AG04450 (cell line): ENCODE measurements around the gene TMTC4. TPM values are rescaled to one million over a fixed set of nuclear protein-coding genes. Genes with fewer than 3 reads are reported as not detected.

Experiments
- CTCF ChIA-PET: fragments of 300-600, 350-600 bp; formaldehyde crosslinking; extraction: SDS; loops from one replicate; lab custom pipeline; 2022; ENCODE audit warnings: antibody characterized with exemption, inconsistent platforms; lab: Charles Lee
- POLR2A ChIA-PET: fragments of 350-600 bp; formaldehyde crosslinking; extraction: SDS; loops from one replicate; lab custom pipeline; 2021; ENCODE audit warnings: antibody characterized with exemption, inconsistent platforms; lab: Yijun Ruan, JAX
- DNase-seq: peaks from one replicate; pipeline ENCODE4 v3.0.0-alpha.2; 2011; ENCODE audit warnings: low read depth, low spot score
- H3K27ac ChIP-seq: one replicate; pipeline ENCODE4 v1.5.1; 2012; ENCODE audit warnings: low read depth, low read length, control low read depth
- H3K27me3 ChIP-seq: one replicate; pipeline ENCODE4 v1.6.0; 2012; ENCODE audit warnings: low read length; ENCODE audit not compliant: control insufficient read depth, insufficient read depth
- H3K4me3 ChIP-seq: 2 replicates; pipeline ENCODE4 v1.5.1; 2011; ENCODE audit warnings: mild to moderate bottlenecking, low read depth, low read length, control low read depth
- H3K9me3 ChIP-seq: 2 replicates; pipeline ENCODE4 v1.5.1; 2012; ENCODE audit warnings: low read length; ENCODE audit not compliant: control insufficient read depth, insufficient read depth
- polyA plus RNA-seq: library from polyadenylated mRNA; depleted of rRNA; stranded (reverse); fragments of >200 nt; gene quantifications from 2 replicates; pipeline ENCODE4 v1.2.3, GENCODE V29; 2011
- TF ChIP-seq, protein P1 (sequence below): IDR thresholded peaks from 2 replicates; pipeline ENCODE4 v1.5.1; 2011; ENCODE audit warnings: low read depth, low read length, control low read depth, inconsistent platforms

TMTC4 gene
- polyA plus RNA-seq, 1 experiment = 22.2 TPM

DNA sequence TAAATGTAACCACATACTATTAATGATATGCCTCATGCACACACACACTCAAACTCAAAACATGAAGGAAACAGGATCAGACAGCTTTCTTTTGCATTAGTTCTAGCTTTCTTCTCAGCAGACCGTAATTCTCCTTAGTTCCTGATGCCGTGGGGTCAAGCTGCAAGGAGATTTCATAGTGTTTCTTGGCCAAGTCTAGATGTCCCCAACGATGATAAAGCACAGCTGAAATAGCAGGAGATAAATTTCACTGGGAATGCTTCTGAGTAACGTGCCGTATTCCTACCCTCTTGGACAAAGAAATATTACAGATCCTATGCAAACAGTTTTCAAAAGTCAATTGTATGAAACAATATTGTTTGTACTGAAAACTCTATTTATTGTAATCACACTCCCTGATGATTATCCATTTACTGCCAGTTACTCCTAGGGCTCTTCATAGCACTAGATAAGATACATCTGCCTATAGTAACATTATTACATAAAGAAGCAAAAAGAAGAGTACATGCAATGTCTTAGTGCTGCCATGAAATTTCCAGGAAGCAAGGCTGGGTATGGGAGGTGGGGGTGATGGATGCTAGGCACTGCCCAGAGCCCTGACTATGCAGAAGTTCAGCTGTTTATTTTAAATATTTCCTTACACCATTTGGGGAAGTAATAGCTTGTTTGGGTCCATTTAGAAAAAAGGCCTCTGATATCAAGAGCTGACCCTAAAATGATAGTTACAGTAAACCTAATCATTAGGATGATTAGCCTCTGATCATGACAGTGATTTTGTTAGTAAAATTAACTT lies 69.5 kb downstream of the TMTC4 start:
- Histone ChIP-seq H3K9me3 (no peaks in the 10 kb centered on the region), H3K27ac (no peak overlapping the region), H3K27me3 (no peaks in the 10 kb centered on the region), H3K4me3 (no peak overlapping the region)
- CTCF ChIA-PET = interaction anchor here (1.2 to 1.4 kb wide), 2 partner anchors 70 to 523 kb away, joined by 3 to 4 read pairs; partner anchors contain the start of gene TMTC4
- DNase-seq = no peak
- POLR2A ChIA-PET = no interaction called here
- TF ChIP-seq, protein P1, sequence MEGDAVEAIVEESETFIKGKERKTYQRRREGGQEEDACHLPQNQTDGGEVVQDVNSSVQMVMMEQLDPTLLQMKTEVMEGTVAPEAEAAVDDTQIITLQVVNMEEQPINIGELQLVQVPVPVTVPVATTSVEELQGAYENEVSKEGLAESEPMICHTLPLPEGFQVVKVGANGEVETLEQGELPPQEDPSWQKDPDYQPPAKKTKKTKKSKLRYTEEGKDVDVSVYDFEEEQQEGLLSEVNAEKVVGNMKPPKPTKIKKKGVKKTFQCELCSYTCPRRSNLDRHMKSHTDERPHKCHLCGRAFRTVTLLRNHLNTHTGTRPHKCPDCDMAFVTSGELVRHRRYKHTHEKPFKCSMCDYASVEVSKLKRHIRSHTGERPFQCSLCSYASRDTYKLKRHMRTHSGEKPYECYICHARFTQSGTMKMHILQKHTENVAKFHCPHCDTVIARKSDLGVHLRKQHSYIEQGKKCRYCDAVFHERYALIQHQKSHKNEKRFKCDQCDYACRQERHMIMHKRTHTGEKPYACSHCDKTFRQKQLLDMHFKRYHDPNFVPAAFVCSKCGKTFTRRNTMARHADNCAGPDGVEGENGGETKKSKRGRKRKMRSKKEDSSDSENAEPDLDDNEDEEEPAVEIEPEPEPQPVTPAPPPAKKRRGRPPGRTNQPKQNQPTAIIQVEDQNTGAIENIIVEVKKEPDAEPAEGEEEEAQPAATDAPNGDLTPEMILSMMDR = no peak

DNA sequence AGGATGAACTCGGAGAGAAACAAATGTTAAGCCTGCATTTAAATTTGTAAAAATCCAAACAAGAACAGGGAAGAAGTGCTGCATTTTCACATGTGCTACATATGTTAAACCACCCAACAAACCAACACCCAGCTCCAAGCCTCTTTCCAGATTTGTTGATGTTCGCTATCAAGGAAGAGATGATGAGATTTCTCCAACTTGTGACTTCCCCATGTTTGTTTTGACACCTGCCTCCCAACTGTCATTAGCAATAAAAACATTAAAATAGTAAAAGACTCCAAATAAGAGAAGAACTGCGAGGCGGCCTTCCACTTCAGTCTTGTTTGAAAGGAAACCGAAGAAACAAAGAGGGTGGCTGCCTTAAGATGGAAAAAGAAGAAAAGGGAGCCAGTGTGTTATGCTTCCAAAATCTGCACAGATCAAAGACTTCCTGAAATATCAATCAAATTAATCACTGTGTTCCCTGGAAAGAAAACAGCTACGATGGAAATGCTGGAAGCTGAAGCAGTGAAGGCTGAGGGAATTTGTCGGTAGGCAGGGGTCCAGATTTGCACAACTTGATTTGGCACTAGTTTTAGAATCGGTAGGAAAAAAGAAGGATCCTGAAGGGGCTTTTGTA lies 72.0 kb downstream of the TMTC4 start:
- DNase-seq = no peak
- ChIA-PET POLR2A (interaction anchor here (0.6 kb wide), 1 partner anchor 1183 kb away, joined by 5 read pairs; no protein-coding TSS in a partner anchor), CTCF (no interaction called here)

DNA sequence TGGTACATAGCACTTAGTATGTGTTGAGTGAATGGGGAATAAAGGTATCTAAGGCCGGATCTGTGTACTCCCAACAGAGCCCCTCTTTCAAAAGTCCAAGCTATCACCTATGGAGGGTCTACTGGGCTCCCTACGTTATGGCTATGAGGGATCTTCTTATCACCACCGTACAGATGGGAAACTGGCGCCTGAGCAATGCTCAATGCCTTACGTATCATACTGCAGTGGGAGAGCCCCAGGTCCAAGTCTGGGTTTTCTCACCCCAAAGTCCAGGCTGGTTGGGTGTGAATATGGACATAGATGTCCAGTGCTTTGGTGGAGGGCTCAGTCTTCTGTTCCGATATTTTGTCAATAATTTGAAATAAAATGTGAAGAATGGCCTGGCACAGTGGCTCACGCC lies 72.9 kb downstream of the TMTC4 start:
- POLR2A ChIA-PET = no interaction called here
- TF ChIP-seq, protein P1 = no peak
- CTCF ChIA-PET = interaction anchor here (0.6 kb wide), 1 partner anchor 337 kb away, joined by 4 read pairs; no protein-coding TSS in a partner anchor
- DNase-seq = no peak
- H3K9me3 ChIP-seq = no peaks in the 10 kb centered on the region
- H3K4me3 ChIP-seq = no peak overlapping the region
- no peak overlapping the region for H3K27ac ChIP-seq
- H3K27me3 ChIP-seq = no peaks in the 10 kb centered on the region

More for the DNA sequence above, 72.0 kb downstream of the TMTC4 start:
- Histone ChIP-seq H3K9me3 (no peaks in the 10 kb centered on the region), H3K27ac (no peak overlapping the region), H3K27me3 (no peaks in the 10 kb centered on the region), H3K4me3 (no peak overlapping the region)
- TF ChIP-seq, protein P1 = no peak

DNA sequence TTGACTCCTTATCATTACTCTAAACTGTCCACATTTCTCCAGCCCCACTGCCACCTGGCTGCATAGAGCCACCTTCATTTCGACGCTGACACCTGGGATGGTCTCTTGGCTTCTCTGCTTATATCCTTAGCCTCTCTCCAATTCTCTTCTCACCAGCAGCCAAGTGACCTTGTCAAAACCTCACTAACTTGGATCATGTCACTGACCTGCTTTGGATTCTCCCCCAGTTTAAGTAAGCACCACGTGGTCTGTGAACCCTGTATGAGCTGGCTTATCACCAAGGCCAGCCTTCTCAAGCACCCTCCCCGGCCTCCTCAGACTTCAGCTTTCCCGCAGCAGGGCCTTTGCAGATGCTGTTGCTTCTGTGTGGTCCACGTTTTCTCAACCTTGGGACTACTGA lies 73.7 kb downstream of the TMTC4 start:
- Histone ChIP-seq H3K27ac (no peak overlapping the region), H3K27me3 (no peaks in the 10 kb centered on the region), H3K9me3 (no peaks in the 10 kb centered on the region), H3K4me3 (no peak overlapping the region)
- ChIA-PET CTCF (no interaction called here), POLR2A (no interaction called here)
- DNase-seq = no peak
- TF ChIP-seq, protein P1 = no peak

DNA sequence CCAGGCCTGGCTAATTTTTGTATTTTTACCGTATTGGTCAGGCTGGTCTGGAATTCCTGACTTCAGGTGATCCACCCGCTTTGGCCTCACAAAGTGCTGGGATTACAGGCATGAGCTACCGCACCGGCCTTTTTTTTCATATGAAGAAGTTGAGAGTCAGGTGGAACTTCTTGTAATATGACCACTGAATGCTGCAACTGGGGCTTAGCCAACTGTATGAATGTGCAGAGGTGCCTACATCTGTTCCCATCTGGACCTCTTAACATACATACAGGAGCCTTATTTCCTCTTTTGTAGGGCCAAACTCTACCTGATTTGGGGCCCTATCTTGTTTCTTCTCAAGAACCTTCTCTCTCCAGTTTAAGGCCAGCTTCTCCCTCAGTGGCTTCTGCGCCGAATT lies 74.1 kb downstream of the TMTC4 start:
- Histone ChIP-seq H3K27ac (no peak overlapping the region), H3K4me3 (no peak overlapping the region), H3K9me3 (no peaks in the 10 kb centered on the region), H3K27me3 (no peaks in the 10 kb centered on the region)
- no peak for DNase-seq
- CTCF ChIA-PET = interaction anchor here (1.0 kb wide), 1 partner anchor 28 kb away, joined by 3 read pairs; no protein-coding TSS in a partner anchor
- POLR2A ChIA-PET = no interaction called here
- TF ChIP-seq, protein P1 = no peak
